Activated T-cell treated with anti-CD3 and anti-CD28 coated beads, Interleukin-2, amount 50 U/mL, for 72 hours (primary cell): ENCODE results near the gene DCAF8L1. TPM values are rescaled to one million over a fixed set of nuclear protein-coding genes. Genes with fewer than 3 reads are reported as not detected.
"Not testable (repeated sequence)": the region's sequence is repeated elsewhere in the genome, so short reads cannot be mapped to it uniquely, and the experiment has no call there.

Experiments used
- ATAC-seq, 2 donors: fragments of 150-1000 bp; cut with Tn5 transposase; replicated peaks in 1 of 2; 2 replicates each; pipeline ENCODE4 v1.10.0; 2021; ENCODE audit warnings: moderate library complexity in 2 of 2, mild to moderate bottlenecking in 1 of 2
- DNase-seq, 2 donors: peaks; one replicate each; pipeline ENCODE4 v3.0.0; 2021 to 2022; ENCODE audit warnings: mixed read lengths in 1 of 2
- H3K27ac Mint-ChIP-seq: one replicate; pipeline ENCODE4 v1.8.0; 2022; ENCODE audit warnings: mild to moderate bottlenecking, moderate library complexity, mixed read lengths
- H3K27me3 Mint-ChIP-seq: one replicate; pipeline ENCODE4 v1.8.0; 2022; ENCODE audit warnings: low read depth, mixed read lengths
- H3K36me3 Mint-ChIP-seq, 2 donors: one replicate each; pipeline ENCODE4 v1.8.0; 2022; ENCODE audit warnings: mixed read lengths in 2 of 2, mild to moderate bottlenecking in 1 of 2; ENCODE audit not compliant: insufficient read depth in 2 of 2
- H3K4me1 Mint-ChIP-seq: one replicate; pipeline ENCODE4 v1.8.0; 2022; ENCODE audit warnings: low read depth, mixed read lengths
- H3K4me3 Mint-ChIP-seq, 2 donors: one replicate each; pipeline ENCODE4 v1.8.0; 2022; ENCODE audit warnings: mild to moderate bottlenecking in 2 of 2, mixed read lengths in 2 of 2, moderate library complexity in 2 of 2
- H3K9me3 Mint-ChIP-seq, 2 donors: one replicate each; pipeline ENCODE4 v1.8.0; 2022; ENCODE audit warnings: mixed read lengths in 2 of 2
- total RNA-seq, 2 donors: library from RNA; stranded (reverse); gene quantifications; one replicate each; pipeline ENCODE4 v1.2.3, GENCODE V29; 2022

Gene DCAF8L1
- total RNA-seq, result not detected

GRCh38 chrX:27981349-27981748 lies at the start of gene DCAF8L1:
TSS of gene DCAF8L1 (minus strand) at chrX:27981449. CDS start at chrX:27981334, 115 bp downstream.
- H3K4me1 Mint-ChIP-seq, result no peaks in the 10 kb centered on the region
- ATAC-seq (no peak), DNase-seq (no peak)
- H3K27ac Mint-ChIP-seq, result no peak within 1 kb of the TSS
- no peaks in the 10 kb centered on the region for H3K27me3 Mint-ChIP-seq
- no peaks in the 10 kb centered on the region for H3K36me3 Mint-ChIP-seq
- no peak within 1 kb of the TSS for H3K4me3 Mint-ChIP-seq
- peaks cover 4% of the 10 kb centered on the region in 2 donors for H3K9me3 Mint-ChIP-seq

GRCh38 chrX:28022371-28022770 lies 41.1 kb upstream of the DCAF8L1 start:
- Mint-ChIP-seq H3K9me3 (peaks cover 0 to 2% of the 10 kb centered on the region in 2 donors), H3K4me3 (no peak overlapping the region), H3K4me1 (no peaks in the 10 kb centered on the region), H3K36me3 (no peaks in the 10 kb centered on the region), H3K27ac (no peak overlapping the region), H3K27me3 (no peaks in the 10 kb centered on the region)
- DNase-seq (no peak), ATAC-seq (no peak)

GRCh38 chrX:28016823-28017222 lies 35.6 kb upstream of the DCAF8L1 start:
- H3K36me3 Mint-ChIP-seq, result no peaks in the 10 kb centered on the region
- ATAC-seq (no peak), DNase-seq (no peak)
- no peak overlapping the region for H3K27ac Mint-ChIP-seq
- H3K9me3 Mint-ChIP-seq, result peaks cover 1 to 4% of the 10 kb centered on the region in 2 donors
- H3K27me3 Mint-ChIP-seq, result no peaks in the 10 kb centered on the region
- no peak overlapping the region for H3K4me3 Mint-ChIP-seq
- H3K4me1 Mint-ChIP-seq, result no peaks in the 10 kb centered on the region

GRCh38 chrX:28015993-28016392 lies 34.7 kb upstream of the DCAF8L1 start:
- DNase-seq (no peak), ATAC-seq (no peak)
- H3K27me3 Mint-ChIP-seq, result no peaks in the 10 kb centered on the region
- no peaks in the 10 kb centered on the region for H3K4me1 Mint-ChIP-seq
- no peak overlapping the region for H3K27ac Mint-ChIP-seq
- no peak overlapping the region for H3K4me3 Mint-ChIP-seq
- peaks cover 1 to 4% of the 10 kb centered on the region in 2 donors for H3K9me3 Mint-ChIP-seq
- H3K36me3 Mint-ChIP-seq, result no peaks in the 10 kb centered on the region

GRCh38 chrX:28010875-28011274 lies 29.6 kb upstream of the DCAF8L1 start:
- DNase-seq (no peak), ATAC-seq (no peak)
- Mint-ChIP-seq H3K27ac (no peak overlapping the region), H3K9me3 (peaks cover 2 to 3% of the 10 kb centered on the region in 2 donors), H3K36me3 (peaks cover 0 to 2% of the 10 kb centered on the region in 2 donors), H3K27me3 (no peaks in the 10 kb centered on the region), H3K4me3 (no peak overlapping the region), H3K4me1 (no peaks in the 10 kb centered on the region)

GRCh38 chrX:27998666-27999065 lies 17.4 kb upstream of the DCAF8L1 start:
- Mint-ChIP-seq H3K36me3 (no peaks in the 10 kb centered on the region), H3K9me3 (no peaks in the 10 kb centered on the region), H3K4me3 (no peak overlapping the region), H3K27me3 (no peaks in the 10 kb centered on the region), H3K4me1 (no peaks in the 10 kb centered on the region), H3K27ac (no peak overlapping the region)
- DNase-seq (no peak), ATAC-seq (no peak)

- Mint-ChIP-seq H3K4me1 (no peaks in the 10 kb centered on the region), H3K27me3 (no peaks in the 10 kb centered on the region), H3K4me3 (no peak overlapping the region), H3K27ac (no peak overlapping the region), H3K36me3 (no peaks in the 10 kb centered on the region), H3K9me3 (no peaks in the 10 kb centered on the region)
- no peak for ATAC-seq
- DNase-seq, result no peak
Observed at GRCh38 chrX:27997622-27998021, 16.4 kb upstream of the DCAF8L1 start.

- DNase-seq, result no peak
- Mint-ChIP-seq H3K9me3 (no peaks in the 10 kb centered on the region), H3K27ac (no peak overlapping the region), H3K36me3 (no peaks in the 10 kb centered on the region), H3K27me3 (no peaks in the 10 kb centered on the region), H3K4me1 (no peaks in the 10 kb centered on the region), H3K4me3 (no peak overlapping the region)
- no peak for ATAC-seq
Observed at GRCh38 chrX:27996132-27996531, 14.9 kb upstream of the DCAF8L1 start.

- H3K27me3 Mint-ChIP-seq, result no peaks in the 10 kb centered on the region
- ATAC-seq (no peak), DNase-seq (no peak)
- H3K9me3 Mint-ChIP-seq, result no peaks in the 10 kb centered on the region
- H3K4me3 Mint-ChIP-seq, result no peak overlapping the region
- H3K27ac Mint-ChIP-seq, result no peak overlapping the region
- no peaks in the 10 kb centered on the region for H3K36me3 Mint-ChIP-seq
- H3K4me1 Mint-ChIP-seq, result no peaks in the 10 kb centered on the region
Observed at GRCh38 chrX:27995611-27996010, 14.4 kb upstream of the DCAF8L1 start.

- H3K27ac Mint-ChIP-seq, result no peak overlapping the region
- H3K4me3 Mint-ChIP-seq, result no peak overlapping the region
- no peaks in the 10 kb centered on the region for H3K27me3 Mint-ChIP-seq
Observed at GRCh38 chrX:27987862-27988646, 6.8 kb upstream of the DCAF8L1 start.

GRCh38 chrX:27976934-27977333 lies 4.3 kb downstream of the DCAF8L1 start:
- not testable (repeated sequence) for H3K27me3 Mint-ChIP-seq, H3K36me3 Mint-ChIP-seq, H3K9me3 Mint-ChIP-seq, DNase-seq, H3K4me3 Mint-ChIP-seq, H3K27ac Mint-ChIP-seq, ATAC-seq, H3K4me1 Mint-ChIP-seq

More at GRCh38 chrX:27987862-27988646, 6.8 kb upstream of the DCAF8L1 start:
- Mint-ChIP-seq H3K4me1 (no peaks in the 10 kb centered on the region), H3K9me3 (no peaks in the 10 kb centered on the region), H3K36me3 (no peaks in the 10 kb centered on the region)
- no peak for DNase-seq
- no peak for ATAC-seq

- DNase-seq (no peak), ATAC-seq (no peak)
- Mint-ChIP-seq H3K36me3 (no peaks in the 10 kb centered on the region), H3K4me1 (no peaks in the 10 kb centered on the region), H3K27me3 (peaks cover 2% of the 10 kb centered on the region), H3K27ac (no peak overlapping the region), H3K9me3 (peaks cover 6 to 11% of the 10 kb centered on the region in 2 donors), H3K4me3 (no peak overlapping the region)
Observed at GRCh38 chrX:27976284-27976683, 5.0 kb downstream of the DCAF8L1 start.

GRCh38 chrX:27968878-27969277 lies 12.4 kb downstream of the DCAF8L1 start:
- H3K9me3 Mint-ChIP-seq, result peaks cover 7 to 10% of the 10 kb centered on the region in 2 donors
- no peak overlapping the region for H3K4me3 Mint-ChIP-seq
- DNase-seq (no peak), ATAC-seq (no peak)
- no peak overlapping the region for H3K27ac Mint-ChIP-seq
- peaks cover 0 to 2% of the 10 kb centered on the region in 2 donors for H3K36me3 Mint-ChIP-seq
- peaks cover 4% of the 10 kb centered on the region for H3K27me3 Mint-ChIP-seq
- H3K4me1 Mint-ChIP-seq, result no peaks in the 10 kb centered on the region

GRCh38 chrX:27968352-27968751 lies 12.9 kb downstream of the DCAF8L1 start:
- Mint-ChIP-seq H3K27me3 (peaks cover 4% of the 10 kb centered on the region), H3K36me3 (peaks cover 0 to 2% of the 10 kb centered on the region in 2 donors), H3K4me1 (no peaks in the 10 kb centered on the region), H3K27ac (no peak overlapping the region), H3K4me3 (no peak overlapping the region), H3K9me3 (peaks cover 7% of the 10 kb centered on the region in 2 donors)
- ATAC-seq, result no peak
- no peak for DNase-seq
